Middle frontal gyrus (tissue), 1 donor: ENCODE results near the gene OLFML2B.

ENCODE experiments used
- DNase-seq: peaks from one replicate; pipeline ENCODE4 v3.0.0-alpha.2; 2015; ENCODE audit warnings: low spot score; ENCODE audit errors: extremely low spot score

The OLFML2B gene

GRCh38 chr1:162007466-162007865, 16.2 kb downstream of the OLFML2B start:
- DNase-seq: no peak

- no peak for DNase-seq
Observed at GRCh38 chr1:162006081-162006480, 17.6 kb downstream of the OLFML2B start.

GRCh38 chr1:162004441-162004950, 19.2 kb downstream of the OLFML2B start:
- DNase-seq: no peak

- no peak for DNase-seq
Observed at GRCh38 chr1:162003830-162004215, 19.8 kb downstream of the OLFML2B start.

- no peak for DNase-seq
Observed at GRCh38 chr1:162003061-162003829, 20.4 kb downstream of the OLFML2B start.

- DNase-seq: no peak
Observed at GRCh38 chr1:162000053-162000420, 23.6 kb downstream of the OLFML2B start.

- DNase-seq: no peak
Observed at GRCh38 chr1:161999301-162000052, 24.2 kb downstream of the OLFML2B start.

- DNase-seq: no peak
Observed at GRCh38 chr1:161998811-161999210, 24.9 kb downstream of the OLFML2B start.

- no peak for DNase-seq
Observed at GRCh38 chr1:161997152-161997551, 26.5 kb downstream of the OLFML2B start.

GRCh38 chr1:161994175-161994668, 29.4 kb downstream of the OLFML2B start:
- no peak for DNase-seq

GRCh38 chr1:161993576-161993975, 30.1 kb downstream of the OLFML2B start:
- no peak for DNase-seq

- no peak for DNase-seq
Observed at GRCh38 chr1:161989786-161990185, 33.9 kb downstream of the OLFML2B start.

- DNase-seq: no peak
Observed at GRCh38 chr1:161989108-161989507, 34.6 kb downstream of the OLFML2B start.

- DNase-seq: no peak
Observed at GRCh38 chr1:161988413-161988812, 35.3 kb downstream of the OLFML2B start.

GRCh38 chr1:161987872-161988271, 35.8 kb downstream of the OLFML2B start:
- DNase-seq: no peak

GRCh38 chr1:161987303-161987702, 36.4 kb downstream of the OLFML2B start:
- no peak for DNase-seq

- no peak for DNase-seq
Observed at GRCh38 chr1:161986328-161986727, 37.3 kb downstream of the OLFML2B start.

- no peak for DNase-seq
Observed at GRCh38 chr1:161985301-161985822, 38.3 kb downstream of the OLFML2B start.

- DNase-seq: peak; percentile 16
Observed at GRCh38 chr1:161983725-161984124, 39.9 kb downstream of the OLFML2B start.

GRCh38 chr1:161982917-161983316, 40.8 kb downstream of the OLFML2B start:
- DNase-seq: no peak

GRCh38 chr1:161982507-161982895, 41.2 kb downstream of the OLFML2B start:
- DNase-seq: no peak
